Fibroblast of pulmonary artery (primary cell): ENCODE measurements around the gene CCK.

ENCODE experiments used
- DNase-seq: peaks from one replicate; pipeline ENCODE4 v3.0.0-alpha.2; 2010; ENCODE audit warnings: low read depth
- H3K4me3 ChIP-seq: replicated peaks from 2 replicates; pipeline ENCODE4 v1.5.1; 2011; ENCODE audit warnings: low read depth, mild to moderate bottlenecking, control low read depth, low read length, moderate library complexity
- TF ChIP-seq, protein P1 (sequence below): IDR thresholded peaks from 2 replicates; pipeline ENCODE4 v1.5.1; 2011; ENCODE audit warnings: mild to moderate bottlenecking, control low read depth, low read length, inconsistent platforms; ENCODE audit errors: missing control alignments

The CCK gene

GRCh38 chr3:42277676-42278075, 11.7 kb upstream of the CCK start:
- DNase-seq: no peak
- TF ChIP-seq, protein P1, sequence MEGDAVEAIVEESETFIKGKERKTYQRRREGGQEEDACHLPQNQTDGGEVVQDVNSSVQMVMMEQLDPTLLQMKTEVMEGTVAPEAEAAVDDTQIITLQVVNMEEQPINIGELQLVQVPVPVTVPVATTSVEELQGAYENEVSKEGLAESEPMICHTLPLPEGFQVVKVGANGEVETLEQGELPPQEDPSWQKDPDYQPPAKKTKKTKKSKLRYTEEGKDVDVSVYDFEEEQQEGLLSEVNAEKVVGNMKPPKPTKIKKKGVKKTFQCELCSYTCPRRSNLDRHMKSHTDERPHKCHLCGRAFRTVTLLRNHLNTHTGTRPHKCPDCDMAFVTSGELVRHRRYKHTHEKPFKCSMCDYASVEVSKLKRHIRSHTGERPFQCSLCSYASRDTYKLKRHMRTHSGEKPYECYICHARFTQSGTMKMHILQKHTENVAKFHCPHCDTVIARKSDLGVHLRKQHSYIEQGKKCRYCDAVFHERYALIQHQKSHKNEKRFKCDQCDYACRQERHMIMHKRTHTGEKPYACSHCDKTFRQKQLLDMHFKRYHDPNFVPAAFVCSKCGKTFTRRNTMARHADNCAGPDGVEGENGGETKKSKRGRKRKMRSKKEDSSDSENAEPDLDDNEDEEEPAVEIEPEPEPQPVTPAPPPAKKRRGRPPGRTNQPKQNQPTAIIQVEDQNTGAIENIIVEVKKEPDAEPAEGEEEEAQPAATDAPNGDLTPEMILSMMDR: no peak
- H3K4me3 ChIP-seq: no peak overlapping the region

GRCh38 chr3:42276141-42277132, 10.5 kb upstream of the CCK start:
- H3K4me3 ChIP-seq: no peak overlapping the region
- TF ChIP-seq, protein P1: no peak
- no peak for DNase-seq

GRCh38 chr3:42275217-42275616, 9.2 kb upstream of the CCK start:
- TF ChIP-seq, protein P1: no peak
- no peak overlapping the region for H3K4me3 ChIP-seq
- DNase-seq: no peak

DNA sequence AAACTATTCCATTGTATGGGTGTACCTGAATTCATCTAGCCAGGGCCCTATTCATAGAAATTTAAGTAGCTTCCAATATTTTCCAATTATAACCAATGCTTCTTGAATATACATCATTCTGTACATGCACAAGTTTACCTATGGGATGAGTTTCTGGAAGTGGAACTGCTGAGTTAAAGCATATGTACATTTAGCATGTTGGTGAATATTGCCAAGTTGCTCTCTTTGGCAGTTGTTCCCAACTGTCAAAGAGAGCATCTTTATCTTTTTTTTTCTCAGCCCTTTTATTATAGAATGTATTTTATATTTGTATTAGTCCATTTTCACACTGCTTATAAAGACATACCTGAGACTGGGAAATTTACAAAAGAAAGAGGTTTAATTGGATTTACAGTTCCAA, 8.3 kb upstream of the CCK start:
- no peak for DNase-seq
- TF ChIP-seq, protein P1: no peak
- no peak overlapping the region for H3K4me3 ChIP-seq

DNA sequence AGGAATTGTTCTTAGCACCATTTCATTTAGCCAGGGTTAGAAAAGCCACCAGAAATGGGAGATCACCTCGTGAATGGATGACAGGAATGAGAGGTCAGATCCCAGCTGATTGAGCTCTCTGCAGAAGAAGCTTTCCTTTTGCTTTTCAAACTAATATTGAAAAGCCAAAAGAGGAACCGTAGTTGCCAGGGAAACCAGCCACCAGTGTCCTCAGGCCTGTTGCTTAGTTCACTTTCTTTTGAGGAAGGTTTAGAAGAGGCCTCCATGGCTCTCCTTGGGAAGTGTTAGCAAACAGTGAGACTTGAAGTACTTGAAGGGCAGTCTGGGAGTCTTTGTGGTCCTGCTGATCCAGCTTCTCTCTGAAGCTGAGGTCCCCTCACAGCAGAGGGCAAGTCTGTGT, 7.4 kb upstream of the CCK start:
- no peak for DNase-seq
- no peak overlapping the region for H3K4me3 ChIP-seq
- TF ChIP-seq, protein P1: no peak

DNA sequence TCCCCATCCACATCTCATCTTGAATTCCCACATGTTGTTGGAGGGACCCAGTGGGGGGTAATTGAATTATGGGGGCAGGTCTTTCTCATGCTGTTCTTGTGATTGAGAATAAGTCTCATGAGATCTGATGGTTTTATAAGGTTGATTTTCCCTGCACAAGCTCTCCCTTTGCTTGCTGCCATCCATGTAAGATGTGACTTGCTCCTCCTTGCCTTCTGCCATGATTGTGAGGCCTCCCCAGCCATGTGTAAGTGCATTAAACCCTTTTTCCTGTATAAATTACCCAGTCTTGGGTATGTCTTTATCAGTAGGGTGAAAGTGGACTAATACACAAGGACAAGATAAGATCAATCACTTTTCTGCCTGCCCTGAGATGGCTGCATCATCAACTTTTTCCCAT, 5.8 kb upstream of the CCK start:
- no peak for DNase-seq

More for the DNA sequence above, 5.8 kb upstream of the CCK start:
- H3K4me3 ChIP-seq: no peak overlapping the region
- TF ChIP-seq, protein P1: no peak
